AG08395 (cell line): Measurements from ENCODE around the gene HIPK2.

Experiments
- DNase-seq: peaks from one replicate; pipeline ENCODE4 v3.0.0; 2012; ENCODE audit warnings: mixed read lengths, low spot score

The HIPK2 gene

DNA sequence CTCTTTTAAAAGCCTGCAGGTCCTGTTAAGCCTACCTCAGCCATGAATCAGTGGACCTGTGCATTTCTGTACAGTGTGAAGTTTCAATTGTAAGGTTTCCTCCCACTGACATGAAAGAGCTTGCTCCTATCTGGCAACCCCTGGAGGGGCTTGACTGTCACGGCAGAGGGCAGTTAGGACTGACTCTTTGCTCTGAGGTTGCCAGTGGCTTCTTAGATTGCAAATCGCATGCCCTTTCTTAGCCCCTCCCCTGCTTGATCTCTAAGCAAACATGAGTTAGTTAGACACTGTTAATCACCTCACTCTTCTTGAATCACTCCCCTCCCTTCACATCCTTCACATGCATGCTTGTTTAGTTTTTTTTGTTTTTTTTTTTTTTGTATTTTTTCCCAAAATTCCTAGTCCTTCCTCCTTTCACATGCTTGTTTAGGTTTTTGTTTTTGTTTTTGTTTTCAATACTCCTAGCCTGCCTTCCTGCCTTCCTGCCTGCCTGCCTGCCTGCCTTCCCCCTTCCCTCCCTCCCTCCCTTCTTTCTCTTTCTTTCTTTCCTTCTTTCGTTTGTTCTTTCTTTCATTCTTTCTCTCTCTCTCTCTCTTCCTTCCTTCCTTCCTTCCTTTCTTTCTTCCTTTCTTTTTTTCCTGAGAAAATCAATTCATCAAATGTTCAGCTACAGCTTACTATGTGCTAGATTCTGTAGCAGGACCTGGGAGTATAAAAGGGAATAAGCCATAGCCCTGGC lies 6.0 kb upstream of the HIPK2 start:
- no peak for DNase-seq

DNA sequence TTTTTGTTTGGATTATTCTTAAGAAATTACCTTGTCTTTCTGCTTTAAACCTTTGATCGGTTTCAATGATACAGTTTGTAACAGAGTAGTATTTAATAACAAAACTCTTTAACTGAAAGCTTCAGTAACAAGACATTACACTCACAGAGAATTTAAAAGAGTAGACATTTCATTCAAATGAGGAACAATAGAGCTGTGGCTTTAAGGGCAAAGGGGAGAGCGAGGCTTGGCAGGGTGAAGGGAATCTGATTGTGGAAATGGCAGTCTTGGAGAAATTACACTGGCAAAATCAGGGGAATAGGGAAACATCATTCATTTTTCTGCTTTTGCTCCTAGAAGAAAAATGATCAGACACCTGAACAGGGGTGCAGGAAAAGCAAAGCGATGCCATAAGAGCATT lies 5.1 kb upstream of the HIPK2 start:
- DNase-seq = no peak

DNA sequence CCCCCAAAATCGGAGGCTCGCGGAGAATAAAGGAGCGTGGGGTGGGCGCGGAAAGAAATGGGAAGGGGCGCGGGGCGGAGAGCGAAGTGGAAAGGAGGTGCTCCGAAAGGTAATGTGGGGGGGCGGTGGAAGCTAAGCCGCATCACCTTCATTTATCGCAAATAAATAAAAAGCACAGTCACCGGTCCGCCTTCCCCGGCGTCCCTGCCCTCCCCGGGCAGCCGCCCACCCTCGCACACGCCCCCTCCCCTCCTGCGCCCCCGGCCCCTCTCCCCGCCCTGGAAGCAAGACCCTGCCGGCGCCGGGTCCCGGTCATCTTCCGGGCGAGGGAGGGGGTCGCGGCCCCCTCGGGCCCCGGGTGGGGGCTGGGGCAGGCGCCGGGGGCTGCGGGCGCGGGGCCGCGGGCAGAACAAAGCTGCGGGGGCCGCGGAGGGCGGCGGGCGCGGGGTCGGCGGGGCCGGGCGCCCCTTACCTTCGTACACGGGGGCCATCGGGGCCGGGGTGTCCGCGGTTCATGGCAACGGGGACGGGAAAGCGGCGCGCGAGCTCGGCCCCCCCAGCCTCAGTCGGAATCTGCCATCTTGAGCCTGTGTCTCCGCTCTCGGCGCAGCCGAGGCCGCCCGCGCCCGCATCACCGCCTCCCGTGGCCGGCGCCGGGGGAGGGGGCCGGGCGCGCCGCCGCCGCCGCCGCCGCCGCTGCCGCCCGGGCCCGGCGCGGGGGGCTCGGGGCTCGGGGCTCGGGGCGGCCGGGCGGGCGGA lies 486 bp downstream of the HIPK2 start:
- DNase-seq = peak; percentile 38

DNA sequence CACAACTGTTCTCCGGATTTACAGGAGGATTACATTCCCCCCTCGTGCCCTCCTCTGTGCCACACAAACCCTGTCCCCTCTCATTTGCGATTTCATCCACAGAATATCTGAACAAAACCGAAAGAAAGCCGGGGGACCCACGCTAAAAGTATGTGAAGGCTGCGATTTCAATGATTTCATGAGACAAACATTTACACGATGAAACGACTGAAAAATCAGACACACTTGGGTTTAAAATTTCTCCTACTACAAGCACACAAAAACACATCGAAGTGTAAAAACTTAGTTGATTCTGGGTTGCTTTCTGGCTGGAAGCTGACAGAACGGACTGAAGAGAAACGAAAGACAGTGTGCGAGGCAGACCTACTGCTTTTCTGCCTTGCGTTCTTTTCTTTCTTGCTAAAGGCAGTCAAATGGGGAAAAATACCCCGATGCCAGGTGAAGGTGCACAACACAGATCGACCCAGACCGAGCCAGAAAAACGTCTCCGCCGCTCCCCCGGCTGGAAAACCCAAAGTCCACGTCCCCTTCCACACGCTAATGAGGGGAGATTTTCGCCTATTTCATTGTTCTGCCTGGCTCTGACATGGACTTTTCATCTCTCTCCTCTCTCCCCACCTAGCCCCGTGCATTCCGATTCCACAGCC lies 1.2 kb downstream of the HIPK2 start:
- peak; percentile 46 for DNase-seq

DNA sequence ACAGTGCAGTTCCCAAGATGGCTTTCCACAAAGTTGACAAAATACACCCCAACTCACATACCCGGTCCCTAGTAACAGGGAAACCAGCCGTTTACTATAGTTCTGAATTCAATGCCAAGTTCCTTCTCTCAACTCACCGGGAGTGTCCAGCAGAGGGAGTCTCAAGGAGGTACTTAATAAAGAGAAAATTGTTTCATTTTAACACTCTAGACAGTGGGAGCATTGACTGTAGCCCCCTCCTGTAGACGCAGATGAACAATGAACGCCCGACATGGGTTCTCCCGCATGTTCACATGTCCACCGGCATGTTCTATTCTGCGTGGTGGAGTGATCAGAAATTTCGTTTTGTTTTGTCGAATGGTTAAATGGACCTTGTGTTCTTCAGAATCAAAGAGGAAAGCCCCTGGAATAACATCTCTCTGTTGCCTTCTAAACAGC lies 1.9 kb downstream of the HIPK2 start:
- DNase-seq = peak; percentile 73

DNA sequence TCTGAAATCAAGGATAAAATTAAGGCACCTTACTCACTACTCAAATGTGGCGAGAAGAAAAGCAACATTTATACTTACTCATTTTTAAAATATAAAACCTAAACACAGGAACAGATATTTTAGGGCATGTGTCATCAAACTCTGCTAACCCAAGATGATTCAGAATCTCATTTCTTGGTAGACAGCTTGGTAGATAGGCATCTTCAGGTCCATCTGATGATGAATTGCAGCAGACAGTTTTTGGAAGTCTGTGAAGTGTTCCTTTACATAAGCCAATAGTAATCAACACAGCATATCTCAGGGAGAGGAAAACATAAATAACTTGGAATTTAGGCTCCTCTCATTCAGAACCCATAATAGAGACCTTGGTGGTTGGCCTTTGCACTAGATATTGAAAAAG lies 3.4 kb downstream of the HIPK2 start:
- DNase-seq = peak; percentile 69

DNA sequence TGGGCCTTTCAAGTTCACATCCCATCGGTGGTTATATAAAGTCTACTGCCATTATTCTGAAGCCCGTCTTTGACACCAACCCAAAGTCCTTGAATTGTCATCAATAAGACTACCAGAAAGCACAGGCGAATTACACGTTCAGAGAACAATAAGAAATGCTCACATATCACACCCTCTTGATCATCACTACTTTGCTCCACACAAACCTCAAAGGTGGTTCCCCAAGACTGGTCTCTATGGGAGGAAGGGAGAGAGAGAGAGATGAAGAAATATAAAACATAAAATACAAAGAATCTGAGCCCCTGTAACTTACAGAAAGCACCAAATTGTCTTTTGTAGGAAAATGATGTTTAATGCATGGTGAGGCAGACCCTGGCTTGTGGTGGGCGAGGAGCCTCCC lies 4.4 kb downstream of the HIPK2 start:
- DNase-seq = no peak

DNA sequence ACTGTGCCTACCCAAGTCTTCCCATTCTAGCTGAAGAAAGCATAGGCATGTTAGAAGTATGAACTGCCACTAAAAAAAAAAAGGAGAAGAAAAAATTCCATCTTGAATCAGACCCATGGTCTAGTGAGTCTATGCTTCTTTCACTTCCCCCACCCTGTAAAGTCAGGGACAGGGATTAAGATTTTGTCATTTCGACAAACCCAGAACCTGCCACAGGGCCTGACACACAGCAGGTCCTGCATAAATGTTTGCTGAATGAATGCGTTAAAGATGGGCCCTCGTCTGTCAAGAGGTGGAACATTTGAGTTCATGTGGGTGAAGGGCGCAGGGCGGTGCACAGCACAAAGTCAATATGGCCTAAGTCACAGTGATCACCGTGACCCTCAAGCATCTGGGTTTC lies 4.9 kb downstream of the HIPK2 start:
- DNase-seq = no peak

DNA sequence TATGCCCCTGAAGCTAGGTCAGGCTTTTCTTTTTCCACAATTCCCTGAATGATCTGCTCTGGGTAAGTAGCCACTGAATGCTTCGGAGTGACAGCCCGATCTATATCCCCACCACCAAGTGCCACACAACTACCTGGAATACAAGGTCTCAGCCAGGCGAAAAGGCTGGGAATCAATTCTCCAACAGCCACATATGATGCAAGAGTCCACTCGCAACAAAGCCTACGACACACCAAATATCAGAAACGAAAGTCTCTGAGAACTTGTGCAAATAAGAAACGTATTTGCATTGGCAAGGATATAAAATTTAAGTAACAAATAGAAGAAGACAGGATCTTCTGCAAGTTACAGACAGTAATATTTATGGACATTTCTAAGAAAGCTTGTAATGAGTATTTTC lies 5.7 kb downstream of the HIPK2 start:
- no peak for DNase-seq

DNA sequence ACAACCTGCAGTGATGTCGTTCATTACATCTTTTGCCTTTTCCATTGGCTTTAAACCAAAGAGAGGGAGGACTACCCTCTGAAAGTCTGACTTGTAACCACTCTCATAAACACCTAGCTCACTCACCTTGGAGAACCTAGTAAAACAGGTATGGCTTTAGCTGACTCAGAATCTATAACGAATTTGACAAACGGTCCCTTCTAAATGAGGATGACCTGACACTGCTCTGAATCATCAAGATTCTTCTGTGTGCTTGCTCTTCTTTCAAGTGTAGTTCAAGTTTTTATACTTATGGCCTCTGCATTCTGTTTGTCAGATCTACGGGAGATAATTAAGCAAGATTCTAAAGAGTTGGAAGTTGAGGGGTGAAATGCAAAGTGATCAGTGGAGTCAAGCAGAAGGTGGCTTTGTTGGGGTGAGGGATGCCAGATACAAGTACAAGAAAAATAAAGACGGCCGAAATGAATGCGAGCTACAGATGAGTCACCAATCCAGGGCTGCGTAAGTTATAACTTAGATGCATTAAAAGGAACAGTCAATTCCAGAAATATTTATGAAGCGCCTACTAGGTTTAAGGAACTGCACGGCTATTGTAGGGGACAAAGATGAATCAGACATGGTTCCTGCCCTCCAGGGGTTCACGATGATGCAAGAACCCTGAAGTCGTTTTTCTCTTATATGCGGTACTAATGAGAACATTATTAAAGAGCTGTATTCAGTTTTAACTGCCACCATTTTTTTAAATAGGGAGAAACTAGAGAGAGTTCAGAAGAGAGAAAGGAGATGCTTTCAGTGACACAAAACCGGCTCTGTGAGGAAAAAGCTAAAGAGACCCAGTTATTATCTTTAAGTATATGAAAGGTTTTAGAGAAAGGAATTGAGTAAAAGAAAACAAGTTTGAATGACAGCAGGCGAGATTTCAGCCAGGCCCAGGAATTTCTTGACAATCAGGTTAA lies 6.5 kb downstream of the HIPK2 start:
- DNase-seq = no peak

DNA sequence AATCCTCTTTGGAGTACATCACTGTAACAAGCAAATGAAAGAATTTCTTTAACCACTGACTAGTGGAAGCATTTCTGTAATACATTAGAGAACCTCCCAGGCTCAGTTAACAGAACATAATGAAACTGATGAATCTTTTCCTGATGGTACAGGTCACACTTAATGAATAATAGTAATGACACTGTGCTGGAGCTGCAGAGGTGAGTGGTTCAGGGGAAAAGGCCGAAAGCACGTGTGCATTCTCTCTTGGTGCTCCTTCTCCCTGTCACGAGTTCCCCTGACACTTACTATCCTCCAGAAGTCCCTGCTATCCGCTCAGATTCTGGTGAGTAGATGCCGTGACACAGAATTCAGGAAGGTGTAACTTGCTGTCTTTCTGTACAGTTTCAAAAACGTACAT lies 8.0 kb downstream of the HIPK2 start:
- DNase-seq = no peak

DNA sequence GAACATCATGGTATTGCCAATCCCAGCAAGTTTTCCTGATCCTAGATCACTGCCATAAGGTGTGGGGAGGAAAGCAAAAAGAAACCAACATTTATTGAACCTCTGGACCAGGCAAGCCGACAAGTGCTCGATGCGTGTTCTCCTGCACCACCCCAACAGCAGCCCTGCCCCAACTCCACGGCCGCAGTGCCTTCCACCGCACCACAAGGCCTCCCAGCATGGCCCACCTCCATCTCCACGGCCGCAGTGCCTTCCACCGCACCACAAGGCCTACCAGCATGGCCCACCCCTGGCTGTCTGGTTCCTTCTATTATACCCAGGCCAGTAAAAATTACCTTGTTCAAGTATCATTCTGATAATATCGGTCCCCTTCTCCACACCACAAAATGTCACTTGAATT lies 8.7 kb downstream of the HIPK2 start:
- no peak for DNase-seq

DNA sequence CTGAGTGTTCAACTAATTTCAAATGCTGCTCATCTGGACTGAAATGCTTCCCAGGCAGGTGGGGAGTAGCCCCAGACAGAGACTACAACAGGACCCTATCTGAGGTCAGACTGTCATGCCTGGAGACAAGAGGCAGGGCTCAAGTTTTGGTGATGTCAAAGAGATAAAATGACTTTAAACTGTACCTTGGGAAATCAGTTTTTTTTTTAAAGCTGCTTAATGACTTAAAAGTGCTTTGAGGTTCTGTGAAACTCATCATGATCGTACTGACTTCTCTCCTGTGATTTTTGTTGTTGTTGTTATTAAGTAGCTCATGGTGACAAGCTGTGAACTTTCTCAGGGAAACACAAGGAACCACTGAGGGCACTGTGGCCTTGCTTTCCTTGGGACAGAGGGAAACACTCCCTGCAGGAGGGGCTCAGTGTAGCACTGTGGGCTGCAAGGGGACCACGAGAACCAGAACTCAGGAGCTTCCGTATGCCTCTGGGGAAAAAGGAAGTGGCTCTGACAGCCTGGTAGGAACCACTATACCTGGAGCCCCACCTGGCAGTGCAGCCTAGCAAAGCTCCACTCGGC lies 9.5 kb downstream of the HIPK2 start:
- no peak for DNase-seq

DNA sequence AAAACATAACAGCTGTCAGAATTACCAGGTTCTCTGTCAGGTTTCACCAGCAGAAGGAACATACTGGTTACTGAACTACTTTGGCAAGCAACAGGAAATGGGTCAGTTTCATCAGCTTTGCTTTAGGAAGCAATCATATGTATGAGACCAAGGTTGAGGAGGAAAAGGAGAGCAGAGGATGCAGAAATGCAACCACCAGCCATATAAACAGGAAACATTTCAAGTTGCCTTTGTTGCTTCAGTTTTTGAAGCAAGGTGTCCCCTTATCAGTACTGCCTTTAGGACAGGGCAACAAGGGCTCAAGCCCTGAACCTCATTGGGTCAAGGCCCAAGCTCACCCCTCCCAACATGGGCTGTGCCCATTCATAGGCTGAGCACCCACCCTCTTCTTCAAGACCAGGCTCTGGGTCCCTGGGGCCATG lies 10.2 kb downstream of the HIPK2 start:
- DNase-seq = no peak

DNA sequence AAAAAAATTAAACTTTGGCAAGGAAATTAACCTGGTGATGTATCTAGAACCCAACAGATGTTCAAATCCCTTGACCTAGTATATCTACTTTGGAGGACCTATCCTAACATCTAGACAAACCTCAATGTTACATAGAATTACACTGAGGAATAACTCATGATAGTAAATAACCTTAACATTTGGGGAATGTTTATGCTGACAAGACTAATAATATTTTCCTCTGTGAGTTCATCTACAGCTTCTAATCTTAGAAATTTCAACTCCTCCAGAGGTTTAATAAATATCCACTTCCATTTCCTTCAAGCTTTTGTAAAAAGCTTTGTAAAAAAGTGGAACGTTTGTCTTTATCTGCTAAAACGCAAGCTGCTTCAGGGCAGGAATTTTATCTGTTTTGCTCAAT lies 12.7 kb downstream of the HIPK2 start:
- no peak for DNase-seq

DNA sequence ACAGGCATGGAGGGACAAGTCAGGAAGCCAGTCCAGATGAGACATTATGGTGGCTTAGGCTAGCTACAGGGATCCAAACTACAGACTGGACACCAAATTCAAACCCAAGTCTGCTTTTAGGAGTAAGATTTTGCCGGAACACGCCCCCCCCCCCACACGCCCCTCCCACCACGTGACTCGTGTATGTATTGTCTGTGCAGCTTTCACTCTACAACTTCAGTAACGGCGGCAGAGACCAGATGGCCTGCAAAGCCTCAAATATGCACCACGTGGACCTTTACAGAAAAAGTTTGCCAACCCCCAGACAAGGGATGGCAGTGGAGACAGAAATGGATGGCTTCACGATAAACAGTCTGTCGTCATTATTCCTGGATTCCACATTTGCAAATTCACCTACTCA lies 14.5 kb downstream of the HIPK2 start:
- no peak for DNase-seq

DNA sequence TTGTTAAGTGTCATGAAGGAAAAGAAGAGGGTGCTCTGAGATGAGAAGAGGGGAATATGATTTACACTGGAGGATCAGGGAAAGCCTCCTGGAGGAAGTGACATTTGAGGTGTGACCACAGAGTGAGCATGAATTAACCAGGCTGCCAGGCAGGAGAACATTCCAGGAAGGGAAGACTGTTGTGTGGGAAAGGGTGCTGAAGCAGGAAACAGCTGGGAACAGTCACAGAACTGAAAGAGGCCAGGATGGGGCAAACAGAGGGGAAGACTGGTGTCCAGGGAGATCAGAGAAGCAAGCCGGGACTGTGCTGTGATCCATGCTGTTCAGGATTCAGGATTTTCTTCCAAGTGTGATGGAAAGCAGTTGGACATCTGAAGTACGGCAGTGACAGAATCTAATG lies 14.9 kb downstream of the HIPK2 start:
- DNase-seq = peak; percentile 58

DNA sequence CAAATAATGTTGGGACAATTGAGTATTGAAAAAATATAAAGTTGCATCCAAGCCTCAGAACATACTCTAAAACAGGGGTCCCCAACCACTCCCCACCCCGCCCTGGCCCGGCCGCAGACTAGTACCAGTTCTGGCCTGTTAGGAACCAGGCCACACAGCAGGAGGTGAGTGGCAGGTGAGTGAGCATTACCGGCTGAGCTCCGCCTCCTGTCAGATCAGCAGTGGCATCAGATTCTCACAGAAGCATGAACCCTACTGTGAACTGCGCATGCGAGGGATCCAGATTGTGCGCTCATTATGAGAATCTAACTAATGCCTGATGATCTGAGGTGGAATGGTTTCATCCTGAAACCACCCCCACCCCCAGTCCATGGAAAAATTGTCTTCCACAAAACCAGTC lies 19.4 kb downstream of the HIPK2 start:
- no peak for DNase-seq

DNA sequence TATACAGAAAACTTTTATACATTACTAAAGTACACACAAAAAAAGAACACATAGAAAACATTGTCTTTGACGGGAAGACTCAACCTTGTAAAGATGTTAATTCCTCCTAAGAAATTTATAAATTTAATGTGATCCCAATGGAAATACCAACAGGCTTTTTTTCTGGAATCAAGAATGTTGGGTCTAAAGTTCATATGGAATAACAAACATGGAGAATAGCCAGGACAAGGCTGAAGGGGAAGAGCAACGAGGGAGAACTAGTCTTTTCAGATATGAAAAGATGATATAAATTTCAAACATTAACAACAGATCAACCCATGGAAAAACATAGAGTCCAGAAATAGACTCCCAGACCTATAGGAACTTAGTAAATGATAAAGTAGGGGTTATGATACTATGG lies 19.8 kb downstream of the HIPK2 start:
- no peak for DNase-seq

DNA sequence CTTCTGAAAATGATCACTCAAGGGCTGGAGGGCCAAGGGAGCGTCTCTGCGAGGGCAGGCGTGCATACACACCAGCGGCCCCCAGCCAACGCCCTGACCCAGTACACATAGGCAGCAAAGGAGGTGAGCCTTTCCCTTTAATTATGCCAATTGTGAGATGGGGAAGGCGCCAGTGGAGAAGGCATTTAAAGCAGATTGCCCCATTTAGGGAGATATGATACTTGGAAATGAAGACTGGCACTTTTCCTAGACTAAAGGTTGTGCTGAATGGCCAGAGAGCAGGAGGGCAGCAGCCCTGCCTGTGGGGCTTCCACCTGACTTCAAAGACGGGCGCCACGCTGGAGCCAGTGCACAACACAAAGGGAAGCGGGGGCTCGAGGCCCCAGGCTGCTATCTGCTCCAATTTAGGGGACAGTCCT lies 24.1 kb downstream of the HIPK2 start:
- no peak for DNase-seq

DNA sequence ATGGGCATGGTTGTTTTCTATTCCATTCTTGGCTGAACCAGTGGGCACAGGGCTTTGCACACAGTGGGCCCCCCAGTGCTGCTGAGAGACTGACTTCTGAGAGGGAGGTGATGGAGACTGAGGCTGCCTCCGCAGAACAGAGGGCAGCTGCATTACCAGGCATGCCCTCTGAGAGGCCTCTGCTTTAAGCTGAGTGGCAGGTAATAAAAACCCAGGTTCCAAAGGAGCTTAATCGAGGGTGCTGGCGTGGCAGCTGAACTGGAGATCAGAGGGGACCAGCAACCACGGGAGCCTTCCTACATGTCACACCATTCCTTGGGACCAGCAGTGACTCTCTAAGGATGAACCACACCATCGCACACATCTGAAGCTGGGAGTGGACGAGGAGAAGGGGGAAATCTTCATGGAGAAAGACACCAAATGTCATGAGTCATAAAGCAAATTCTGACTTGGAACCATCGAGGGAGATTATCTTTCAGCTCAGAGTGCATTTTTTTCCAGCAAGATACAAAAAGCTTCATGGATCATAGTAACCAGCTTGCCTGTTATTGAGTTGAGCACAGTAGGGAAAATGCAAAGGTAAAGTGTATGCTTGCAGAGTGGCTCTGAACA lies 24.6 kb downstream of the HIPK2 start:
- peak; percentile 47 for DNase-seq
